ENCODE data around the gene GGCX. TPM values are rescaled to one million over a fixed set of nuclear protein-coding genes. Genes with fewer than 3 reads are reported as not detected.
A peak's percentile ranks its signal among the peaks of the same experiment; 100 is the strongest.

Gene GGCX
- total and polyA plus RNA-seq, 2 donors (not counting 3 experiments of a cell fraction or from before 2014, with no cell fraction given) = 48.0 to 62.7 TPM

DNA sequence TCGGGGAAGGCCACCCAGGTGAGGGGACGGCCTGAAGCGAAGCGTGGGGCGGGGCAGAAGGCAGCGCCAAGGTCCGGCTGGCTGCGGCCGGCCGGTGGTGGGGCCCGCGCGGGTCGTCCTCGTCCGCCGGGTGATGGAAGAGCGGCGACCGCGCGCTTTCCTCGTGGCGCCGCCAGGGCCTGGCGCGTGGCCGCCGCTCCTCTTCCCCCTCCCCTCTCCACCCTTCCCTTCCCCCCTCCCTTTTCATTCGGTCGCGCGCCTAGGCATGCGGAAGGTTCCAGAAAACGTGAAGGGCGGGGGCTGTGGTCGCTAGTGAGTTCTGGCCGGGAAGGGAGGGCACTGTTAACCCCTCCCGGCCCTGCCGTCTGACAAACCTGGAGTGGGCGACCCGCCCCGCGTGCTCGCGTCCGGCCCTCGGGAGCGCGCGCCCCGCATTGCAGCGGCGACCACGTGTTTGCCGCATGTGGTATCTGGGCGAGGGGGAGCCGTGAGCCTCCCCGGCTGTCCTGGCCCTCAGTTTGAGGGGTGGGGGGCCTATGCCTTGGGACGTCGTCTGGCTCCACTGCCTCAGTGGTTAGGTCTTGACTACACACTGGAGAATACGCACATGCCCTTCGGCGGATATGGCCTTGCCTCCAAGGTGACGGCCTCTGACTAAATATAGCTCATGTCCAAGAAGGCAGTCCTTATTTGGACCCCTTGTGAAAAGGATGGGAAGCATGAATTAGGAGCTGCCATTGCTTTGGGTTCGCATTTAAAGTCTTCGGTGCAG lies 21.7 kb downstream of the GGCX start:
- no peaks in the 10 kb centered on the region for H3K27me3 ChIP-seq (ENCODE audit: control insufficient read depth in 2 of 2, insufficient read depth in 2 of 2, low read length in 2 of 2)
- no peak overlapping the region for H2AFZ ChIP-seq (ENCODE audit: low read depth, low read length)
- H3K4me2 ChIP-seq (ENCODE audit: insufficient read depth, low read length) = peak overlapping the region; percentile 97
- peak overlapping the region; percentile 32 for H3K27ac ChIP-seq (ENCODE audit: insufficient read depth, low read depth, low read length)
- BruUV-seq (replicated peaks) = no TSS peak
- peaks cover 4% of the 10 kb centered on the region for H4K20me1 ChIP-seq (replicated peaks; ENCODE audit: control insufficient read depth, extremely low read depth, insufficient read depth, low read length)
- FAIRE-seq (no peak), DNase-seq (ENCODE audit: low read depth, low spot score) (peak; percentile 61)
- peak overlapping the region; percentile 100 for H3K9ac ChIP-seq (replicated peaks; ENCODE audit: extremely low read depth, insufficient read depth, low read length)
- peaks cover 51% of the 10 kb centered on the region for H3K79me2 ChIP-seq (ENCODE audit: control insufficient read depth, insufficient read depth, low read length)
- dilution Hi-C loops (cut with MboI; ENCODE audit: extremely low pct_ligation_motif_present, low sequenced_read_pairs) (no loop called here), intact Hi-C loops (cut with micrococcal nuclease) (loop anchor here (1.0 to 5.0 kb wide), 3 partner anchors 22 to 212 kb away; partner anchors contain the start of genes GGCX and TGOLN2)
- ChIA-PET POLR2A (interaction anchor here (0.8 to 4.5 kb wide), 31 partner anchors 10 to 212 kb away, joined by 3 to 73 read pairs (median 6); partner anchors contain the start of genes ELMOD3, GGCX, RETSAT and RNF181), CTCF (interaction anchor here (0.9 to 5.1 kb wide), 20 partner anchors 10 to 193 kb away, joined by 3 to 63 read pairs (median 5); partner anchors contain the start of genes SH2D6 and TMEM150A)
- H3K4me1 ChIP-seq (ENCODE audit: control insufficient read depth, extremely low read depth, insufficient read depth, low read length) = peaks cover 42% of the 10 kb centered on the region
- H3K9me3 ChIP-seq (replicated peaks; ENCODE audit: control insufficient read depth, insufficient read depth, low read length) = no peaks in the 10 kb centered on the region
- H3K9me1 ChIP-seq (replicated peaks; ENCODE audit: control insufficient read depth, extremely low read depth, insufficient read depth, low read length) = no peaks in the 10 kb centered on the region
- peaks cover 20 to 23% of the 10 kb centered on the region in 2 experiments for H3K36me3 ChIP-seq (ENCODE audit: control insufficient read depth in 2 of 2, extremely low read depth in 1 of 2, insufficient read depth in 2 of 2, low read length in 2 of 2)
- TF ChIP-seq JUN (IDR thresholded peaks at IDR 0.05; ENCODE audit: borderline replicate concordance, insufficient read depth, insufficient read length, low read depth) = no peak
- no peak for TF ChIP-seq CTCF (IDR thresholded peaks at IDR 0.05; ENCODE audit: extremely low read depth in 1 of 2, insufficient read depth in 1 of 2, low read depth in 1 of 2, low read length in 2 of 2)
- TF ChIP-seq EZH2 (IDR thresholded peaks at IDR 0.05; ENCODE audit: borderline replicate concordance, low read depth, low read length, severe bottlenecking) = no peak
- TF ChIP-seq MAX (IDR thresholded peaks at IDR 0.05; ENCODE audit: insufficient read depth, insufficient read length) = peak; percentile 94
- TF ChIP-seq MYC (IDR thresholded peaks at IDR 0.05; ENCODE audit: low read depth, low read length) = peak; percentile 64
- no peak for TF ChIP-seq FOS (IDR thresholded peaks at IDR 0.05; ENCODE audit: borderline replicate concordance, insufficient read depth, low read length)
- TF ChIP-seq POLR2AphosphoS5 (IDR thresholded peaks at IDR 0.05; ENCODE audit: insufficient read depth, low read depth, low read length) = no peak
- TF ChIP-seq GATA2 (IDR thresholded peaks at IDR 0.05; ENCODE audit: insufficient read depth, insufficient read length, low read depth, low read length) = no peak
- TF ChIP-seq POLR2A (IDR thresholded peaks at IDR 0.05; ENCODE audit: low read depth, low read length) = no peak
- peak overlapping the region; percentile 84 to 96 (median 84) for H3K4me3 ChIP-seq (replicated peaks in 1 of 3; ENCODE audit: insufficient read depth in 1 of 3, low read depth in 1 of 3, low read length in 3 of 3)
